OCI-LY7 (cell line): ENCODE results near the gene PGD. TPM values are rescaled to one million over a fixed set of nuclear protein-coding genes. Genes with fewer than 3 reads are reported as not detected.

Experiments
- Bru-seq: library from RNA; stranded (reverse); fragments of 400-500 nt; gene quantifications from one replicate; lab custom pipeline; 2021; lab: Mats Ljungman, UMichigan
- BruChase-seq, 2 experiments: library from RNA; stranded (reverse); fragments of 400-500 nt; gene quantifications; one replicate each; lab custom pipeline; 2021; lab: Mats Ljungman, UMichigan
- BruUV-seq: library from RNA; stranded (reverse); fragments of 400-500 nt; replicated peaks from 2 replicates; lab custom pipeline; 2021; lab: Mats Ljungman, UMichigan
- CTCF ChIA-PET: fragments of 300-600 bp; sonication (Branson Sonifier 250); formaldehyde crosslinking; loops from one replicate; lab custom pipeline; 2022; ENCODE audit warnings: antibody characterized with exemption; ENCODE audit not compliant: unreplicated experiment; lab: Charles Lee
- POLR2A ChIA-PET: fragments of 300-600 bp; sonication (Branson Sonifier 250); formaldehyde crosslinking; loops from one replicate; lab custom pipeline; 2022; ENCODE audit warnings: antibody characterized with exemption; lab: Charles Lee
- DNase-seq: peaks from one replicate; pipeline ENCODE4 v3.0.0-alpha.2; 2015; ENCODE audit warnings: low spot score
- H2AFZ ChIP-seq: fragments of 200-600 bp; sonication (generic), shearing (Covaris generic); 2 replicates; pipeline ENCODE4 v1.6.1; 2014; ENCODE audit warnings: mild to moderate bottlenecking, antibody characterized with exemption, low read length, moderate library complexity
- H3K27ac ChIP-seq: fragments of 200-600 bp; sonication (generic); 2 replicates; pipeline ENCODE4 v1.5.1; 2014; ENCODE audit warnings: mixed run types, low read depth, mild to moderate bottlenecking, moderate library complexity, low read length, inconsistent platforms; ENCODE audit not compliant: poor library complexity, severe bottlenecking
- H3K36me3 ChIP-seq: fragments of 200-600 bp; sonication (generic); 2 replicates; pipeline ENCODE4 v1.6.1; 2014; ENCODE audit warnings: mild to moderate bottlenecking, antibody characterized with exemption, low read length, moderate library complexity, mixed read lengths; ENCODE audit not compliant: insufficient read depth
- H3K4me1 ChIP-seq: fragments of 200-600 bp; sonication (generic); 2 replicates; pipeline ENCODE4 v1.5.1; 2014; ENCODE audit warnings: mild to moderate bottlenecking, low read length; ENCODE audit not compliant: insufficient read depth, poor library complexity, severe bottlenecking
- H3K4me2 ChIP-seq: fragments of 200-600 bp; sonication (generic); 2 replicates; pipeline ENCODE4 v1.6.1; 2014; ENCODE audit warnings: mild to moderate bottlenecking, low read length
- H3K4me3 ChIP-seq: fragments of 200-600 bp; sonication (generic); 2 replicates; pipeline ENCODE4 v1.5.1; 2014; ENCODE audit warnings: mild to moderate bottlenecking, low read depth, low read length; ENCODE audit not compliant: poor library complexity, severe bottlenecking
- H3K79me2 ChIP-seq: fragments of 200-600 bp; sonication (generic); 2 replicates; pipeline ENCODE4 v1.6.1; 2016; ENCODE audit warnings: low read depth, mild to moderate bottlenecking, low read length, moderate library complexity, mixed read lengths; ENCODE audit not compliant: insufficient read depth
- H3K9me2 ChIP-seq: fragments of 200-600 bp; sonication (generic); 2 replicates; pipeline ENCODE4 v1.6.1; 2016; ENCODE audit warnings: mild to moderate bottlenecking, low read length, mixed read lengths; ENCODE audit not compliant: insufficient read depth
- H3K9me3 ChIP-seq: fragments of 200-600 bp; sonication (generic); 2 replicates; pipeline ENCODE4 v1.6.1; 2014; ENCODE audit warnings: mild to moderate bottlenecking, mixed run types, low read length, mixed read lengths
- H4K20me1 ChIP-seq: fragments of 200-600 bp; sonication (generic); 2 replicates; pipeline ENCODE4 v1.6.1; 2014; ENCODE audit warnings: mild to moderate bottlenecking, antibody characterized with exemption, low read length, moderate library complexity, mixed read lengths; ENCODE audit not compliant: insufficient read depth
- EZH2phosphoT487 ChIP-seq: fragments of 200-600 bp; sonication (generic); IDR thresholded peaks from 2 replicates; pipeline ENCODE4 v1.6.1; 2018; ENCODE audit warnings: low read depth, borderline replicate concordance, mild to moderate bottlenecking, mixed run types, antibody characterized with exemption, low read length, moderate library complexity, mixed read lengths
- intact Hi-C: fragments of 100-400 bp; cut with micrococcal nuclease; formaldehyde crosslinking; loops from one replicate; pipeline ENCODE4 v1.10.0; 2022; ENCODE audit not compliant: unreplicated experiment
- long read RNA-seq: library from polyadenylated mRNA; stranded (forward); transcript quantifications from one replicate; pipeline ENCODE4 v2.0.0, GENCODE V29; 2022
- total RNA-seq, 2 experiments: library from RNA; depleted of rRNA in 1 of 2; stranded (reverse); fragments of >200 nt in 1 of 2; shearing (Covaris generic) in 1 of 2; gene quantifications; 2 replicates each; pipeline ENCODE4 v1.2.3, GENCODE V29; 2014 to 2022
- TF ChIP-seq, protein P1 (sequence below): fragments of 200-600 bp; sonication (generic); conservative IDR thresholded peaks from 2 replicates; pipeline ENCODE4 v1.5.1; 2014; ENCODE audit warnings: mild to moderate bottlenecking, antibody characterized with exemption, low read length, moderate library complexity, mixed read lengths

The PGD gene
- total RNA-seq (2014; rRNA removed; shearing (Covaris generic)) (50.3 and 69.3 TPM in 2 replicates), total RNA-seq (2022) (146 and 157 TPM in 2 replicates), Bru-seq, nascent RNA (percentile 75 among the genes with signal in this experiment), BruChase-seq, experiment 1, labeled RNA remaining after a 6-hour chase (percentile 92 among the genes with signal in this experiment), BruChase-seq, experiment 2, labeled RNA remaining after a 2-hour chase (percentile 82 among the genes with signal in this experiment)
- long read RNA-seq, transcript PGD-201 (13 exons, 1,885 nt) = major isoform, 181 of 230 reads
- long read RNA-seq, partial matches to known transcripts = 37 of 230 reads
- long read RNA-seq, other reads (novel, unspliced or antisense) = 12 of 230 reads

GRCh38 chr1:10398734-10399443 lies at the start of gene PGD:
Gene PGD, plus strand, starts transcription at chr1:10399064. Its CDS starts 54 bp downstream, at chr1:10399118.
- H3K27ac ChIP-seq = peak within 1 kb of the TSS; percentile 56
- H3K4me1 ChIP-seq = peaks cover 13% of the 10 kb centered on the region
- peaks cover 9% of the 10 kb centered on the region; the same call in 1 of the 2 replicates for H4K20me1 ChIP-seq
- H3K9me2 ChIP-seq = no peaks in the 10 kb centered on the region
- H3K4me2 ChIP-seq = peak within 1 kb of the TSS; percentile 97
- intact Hi-C loops = loop anchor here (1.0 to 2.0 kb wide), 2 partner anchors 11 to 74 kb away; partner anchors contain the start of gene DFFA
- DNase-seq = peak; percentile 98
- CTCF ChIA-PET = interaction anchor here (0.7 kb wide), 1 partner anchor 10 kb away, joined by 3 read pairs; no protein-coding TSS in a partner anchor
- peak within 1 kb of the TSS; percentile 93 for H3K4me3 ChIP-seq
- peaks cover 7% of the 10 kb centered on the region; the same call in 1 of the 2 replicates for H3K9me3 ChIP-seq
- peaks cover 37% of the 10 kb centered on the region for H3K36me3 ChIP-seq
- TF ChIP-seq, protein P1, sequence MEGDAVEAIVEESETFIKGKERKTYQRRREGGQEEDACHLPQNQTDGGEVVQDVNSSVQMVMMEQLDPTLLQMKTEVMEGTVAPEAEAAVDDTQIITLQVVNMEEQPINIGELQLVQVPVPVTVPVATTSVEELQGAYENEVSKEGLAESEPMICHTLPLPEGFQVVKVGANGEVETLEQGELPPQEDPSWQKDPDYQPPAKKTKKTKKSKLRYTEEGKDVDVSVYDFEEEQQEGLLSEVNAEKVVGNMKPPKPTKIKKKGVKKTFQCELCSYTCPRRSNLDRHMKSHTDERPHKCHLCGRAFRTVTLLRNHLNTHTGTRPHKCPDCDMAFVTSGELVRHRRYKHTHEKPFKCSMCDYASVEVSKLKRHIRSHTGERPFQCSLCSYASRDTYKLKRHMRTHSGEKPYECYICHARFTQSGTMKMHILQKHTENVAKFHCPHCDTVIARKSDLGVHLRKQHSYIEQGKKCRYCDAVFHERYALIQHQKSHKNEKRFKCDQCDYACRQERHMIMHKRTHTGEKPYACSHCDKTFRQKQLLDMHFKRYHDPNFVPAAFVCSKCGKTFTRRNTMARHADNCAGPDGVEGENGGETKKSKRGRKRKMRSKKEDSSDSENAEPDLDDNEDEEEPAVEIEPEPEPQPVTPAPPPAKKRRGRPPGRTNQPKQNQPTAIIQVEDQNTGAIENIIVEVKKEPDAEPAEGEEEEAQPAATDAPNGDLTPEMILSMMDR = no peak; the same call in 1 of the 2 replicates
- no peak for TF ChIP-seq EZH2phosphoT487
- POLR2A ChIA-PET = interaction anchor here (2.2 kb wide), 1 partner anchor 11 kb away, joined by 22 read pairs; no protein-coding TSS in a partner anchor
- H3K79me2 ChIP-seq = peaks cover 21% of the 10 kb centered on the region; the same call in 1 of the 2 replicates
- no TSS peak for BruUV-seq
- peak within 1 kb of the TSS; percentile 95 for H2AFZ ChIP-seq

DNA sequence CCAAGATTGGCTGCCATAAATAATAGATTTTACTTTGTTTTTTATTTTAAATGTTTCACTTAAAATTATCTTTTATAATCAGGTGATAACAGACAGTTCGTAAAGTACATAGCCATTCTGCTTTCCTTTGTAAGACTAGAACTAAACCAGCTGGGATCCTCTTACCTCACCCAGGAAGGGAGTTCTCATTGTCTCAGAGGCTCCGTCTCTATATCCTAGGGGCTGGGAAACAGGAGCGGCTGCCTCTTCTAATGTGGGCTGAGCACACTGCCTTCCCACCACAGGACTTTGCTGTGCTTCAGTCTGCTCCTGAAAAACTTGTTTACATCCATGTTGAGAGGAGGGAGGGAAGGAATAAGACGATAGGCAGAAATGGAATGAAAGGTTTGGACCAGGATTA lies 45.6 kb upstream of the PGD start:
- Histone ChIP-seq H3K9me3 (no peaks in the 10 kb centered on the region), H4K20me1 (no peaks in the 10 kb centered on the region), H2AFZ (no peak overlapping the region), H3K27ac (no peak overlapping the region), H3K36me3 (no peaks in the 10 kb centered on the region), H3K4me2 (no peak overlapping the region), H3K9me2 (no peaks in the 10 kb centered on the region), H3K4me1 (no peaks in the 10 kb centered on the region), H3K4me3 (no peak overlapping the region), H3K79me2 (no peaks in the 10 kb centered on the region)
- TF ChIP-seq, protein P1 = no peak
- no peak for TF ChIP-seq EZH2phosphoT487
- CTCF ChIA-PET = no interaction called here
- no peak for DNase-seq
- POLR2A ChIA-PET = no interaction called here
- no TSS peak for BruUV-seq
- intact Hi-C loops = no loop called here
